T-helper 22 cell (primary cell): ENCODE measurements around the gene PRXL2A.
A peak's percentile ranks its signal among the peaks of the same experiment; 100 is the strongest.

Experiments
- DNase-seq: peaks from one replicate; pipeline ENCODE4 v3.0.0-alpha.2; 2020; ENCODE audit warnings: low read depth

Gene PRXL2A

GRCh38 chr10:80461208-80462183, 53.1 kb downstream of the PRXL2A start:
- no peak for DNase-seq

DNA sequence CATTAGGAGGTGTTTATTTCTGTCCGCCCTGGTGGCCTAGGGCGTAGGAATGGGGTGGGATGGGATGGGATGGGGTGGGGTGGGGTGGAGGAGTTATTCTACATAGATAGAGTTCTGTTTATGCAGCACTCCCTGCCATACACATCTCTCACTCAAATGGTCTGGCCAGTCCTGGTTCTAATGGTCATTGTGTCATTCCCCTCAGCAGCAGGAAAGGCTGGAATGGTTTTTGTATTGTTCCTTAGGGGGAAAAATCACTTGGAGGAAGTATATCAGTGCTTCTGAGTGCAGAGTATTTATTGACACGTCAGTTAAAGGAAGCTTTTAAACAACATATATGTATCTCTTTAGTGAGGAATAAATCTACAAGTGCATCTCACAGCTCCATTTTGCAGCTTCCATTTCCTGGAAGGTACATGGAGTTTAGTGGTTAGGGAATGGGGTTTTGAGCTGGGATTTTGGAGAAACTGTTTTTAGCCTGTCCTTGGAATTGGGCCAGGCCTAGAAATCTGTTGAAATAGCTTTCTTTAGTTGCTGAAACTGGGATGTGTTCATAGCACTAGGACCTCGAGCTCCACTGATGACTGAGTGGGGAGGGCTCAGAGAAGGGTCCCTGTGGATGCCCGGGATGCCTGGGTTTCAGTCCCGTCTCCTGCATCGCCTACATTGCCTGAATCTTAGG, 54.1 kb downstream of the PRXL2A start:
- DNase-seq: no peak

- no peak for DNase-seq
Observed at GRCh38 chr10:80462981-80463741, 54.8 kb downstream of the PRXL2A start.

DNA sequence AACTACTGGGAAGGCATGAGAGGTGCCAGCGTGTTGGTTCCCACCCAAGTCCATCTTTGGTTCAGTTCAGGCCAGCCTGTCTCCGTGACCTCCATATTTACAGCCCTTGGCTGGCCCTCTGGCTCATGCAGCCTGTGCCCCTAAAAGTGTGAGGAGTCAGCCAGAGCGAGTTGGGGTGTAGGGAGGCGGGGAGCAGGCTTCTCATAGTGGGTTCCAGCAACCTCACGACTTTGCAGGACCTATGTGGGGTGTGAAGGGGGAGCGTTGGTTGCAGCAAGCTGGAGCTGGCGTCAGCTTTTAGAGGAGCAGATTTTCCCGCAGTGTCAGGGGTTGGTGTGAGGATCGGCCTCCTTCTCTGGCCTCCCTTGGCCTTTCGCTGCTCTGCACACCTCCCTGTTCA, 55.5 kb downstream of the PRXL2A start:
- DNase-seq: no peak

- DNase-seq: no peak
Observed at GRCh38 chr10:80464557-80465450, 56.5 kb downstream of the PRXL2A start.

- no peak for DNase-seq
Observed at GRCh38 chr10:80465451-80465835, 57.1 kb downstream of the PRXL2A start.

DNA sequence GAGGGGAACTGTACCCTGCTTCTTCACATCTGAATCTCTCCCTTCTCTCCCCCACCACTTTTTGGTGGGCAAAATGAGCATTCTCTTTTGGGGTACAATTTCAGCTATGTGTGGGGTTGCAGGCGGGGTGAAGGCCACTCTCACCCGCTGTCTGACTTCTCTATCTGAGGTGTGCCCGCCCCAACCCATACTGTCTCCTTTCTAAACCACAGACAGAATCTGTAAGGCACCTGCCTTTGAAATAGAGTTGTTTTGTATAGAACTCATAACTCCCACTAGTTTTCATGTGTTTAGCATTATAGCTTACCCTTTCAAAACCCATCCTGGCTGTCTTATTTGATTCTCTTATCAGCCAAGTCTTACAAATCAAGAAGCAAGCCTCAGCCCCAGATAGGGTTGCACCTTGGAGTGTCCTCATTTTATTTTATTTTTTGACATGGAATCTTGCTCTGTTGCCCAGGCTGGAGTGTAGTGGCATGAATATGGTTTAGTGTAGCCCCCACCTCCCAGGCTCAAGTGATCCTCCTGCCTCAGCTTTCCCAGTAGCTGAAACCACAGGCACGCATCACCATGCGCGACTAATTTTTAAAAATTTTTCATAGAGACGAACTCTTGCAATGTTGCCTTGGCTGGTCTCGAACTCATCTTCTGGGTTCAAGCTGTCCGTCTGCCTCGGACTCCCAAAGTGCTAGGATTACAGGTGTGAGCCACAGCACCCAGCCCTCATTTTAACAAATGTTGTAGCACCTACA, 57.7 kb downstream of the PRXL2A start:
- peak; percentile 45 for DNase-seq

DNA sequence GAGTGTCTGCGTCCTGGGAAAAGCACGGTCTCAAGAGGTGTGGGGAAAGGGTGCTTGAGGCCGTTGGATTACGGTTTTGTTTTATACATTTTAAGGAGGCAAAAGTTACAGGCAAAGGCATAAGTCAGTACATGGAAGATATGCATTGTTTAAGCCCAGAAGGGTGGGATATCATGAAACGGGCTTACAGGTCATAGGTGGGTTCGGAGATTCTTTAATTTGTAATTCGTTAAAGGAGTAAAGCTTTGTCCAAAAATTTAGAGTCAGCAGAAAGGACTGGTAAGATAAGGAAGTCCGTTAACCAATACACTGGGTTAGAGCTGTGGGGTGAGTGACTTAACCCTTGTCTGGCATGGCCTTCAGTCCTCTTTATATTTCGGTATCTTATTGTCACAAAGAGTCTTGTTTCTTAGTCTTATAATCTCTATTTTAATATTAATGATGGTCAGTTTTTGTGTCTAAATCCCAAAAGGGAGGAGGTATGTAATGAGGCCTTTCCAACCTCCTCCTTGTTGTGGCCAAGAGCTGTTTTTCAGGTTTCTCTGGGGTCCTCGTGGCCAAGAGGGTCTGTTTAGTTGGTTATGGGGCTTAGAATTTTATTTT, 58.5 kb downstream of the PRXL2A start:
- no peak for DNase-seq

GRCh38 chr10:80468002-80468401, 59.7 kb downstream of the PRXL2A start:
- DNase-seq: peak; percentile 36

GRCh38 chr10:80468806-80469421, 60.6 kb downstream of the PRXL2A start:
- no peak for DNase-seq

DNA sequence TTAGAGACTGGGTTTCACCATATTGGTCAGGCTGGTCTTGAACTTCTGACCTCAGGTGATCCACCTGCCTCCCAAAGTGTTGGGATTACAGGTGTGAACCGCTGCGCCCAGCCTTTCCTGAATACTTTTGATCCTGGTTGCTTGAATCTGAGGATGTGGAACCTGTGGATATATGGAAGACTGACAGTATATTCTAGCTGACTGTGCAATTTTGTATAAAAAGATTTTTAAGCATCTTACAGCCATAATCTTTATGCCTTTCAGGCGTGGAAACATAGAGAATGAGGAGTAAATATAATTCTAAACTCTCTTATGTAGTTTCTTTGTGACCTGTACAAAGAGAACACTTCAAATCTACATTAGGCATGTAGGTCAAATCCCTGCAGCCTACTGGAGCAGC, 61.9 kb downstream of the PRXL2A start:
- no peak for DNase-seq

DNA sequence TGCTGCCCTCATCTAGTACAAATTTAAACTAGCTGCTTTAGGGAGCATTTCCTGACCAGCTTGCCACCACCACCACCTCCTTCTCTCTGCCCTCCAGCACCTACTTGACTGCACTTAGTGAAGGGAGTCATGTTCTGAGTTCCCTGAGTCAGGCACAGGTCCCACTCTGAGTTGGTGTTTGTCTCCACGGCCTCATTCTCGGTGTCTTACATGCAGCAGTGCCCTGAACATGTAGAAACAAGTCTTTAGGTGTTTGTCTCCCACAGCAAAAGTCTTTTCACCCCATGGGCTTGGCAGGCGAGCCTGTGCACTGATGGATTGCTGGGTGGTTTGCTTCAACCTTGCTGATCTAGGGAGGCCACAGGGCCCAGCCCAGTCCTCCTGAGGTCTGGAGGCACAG, 62.6 kb downstream of the PRXL2A start:
- DNase-seq: no peak

- DNase-seq: no peak
Observed at GRCh38 chr10:80471715-80472233, 63.4 kb downstream of the PRXL2A start.

DNA sequence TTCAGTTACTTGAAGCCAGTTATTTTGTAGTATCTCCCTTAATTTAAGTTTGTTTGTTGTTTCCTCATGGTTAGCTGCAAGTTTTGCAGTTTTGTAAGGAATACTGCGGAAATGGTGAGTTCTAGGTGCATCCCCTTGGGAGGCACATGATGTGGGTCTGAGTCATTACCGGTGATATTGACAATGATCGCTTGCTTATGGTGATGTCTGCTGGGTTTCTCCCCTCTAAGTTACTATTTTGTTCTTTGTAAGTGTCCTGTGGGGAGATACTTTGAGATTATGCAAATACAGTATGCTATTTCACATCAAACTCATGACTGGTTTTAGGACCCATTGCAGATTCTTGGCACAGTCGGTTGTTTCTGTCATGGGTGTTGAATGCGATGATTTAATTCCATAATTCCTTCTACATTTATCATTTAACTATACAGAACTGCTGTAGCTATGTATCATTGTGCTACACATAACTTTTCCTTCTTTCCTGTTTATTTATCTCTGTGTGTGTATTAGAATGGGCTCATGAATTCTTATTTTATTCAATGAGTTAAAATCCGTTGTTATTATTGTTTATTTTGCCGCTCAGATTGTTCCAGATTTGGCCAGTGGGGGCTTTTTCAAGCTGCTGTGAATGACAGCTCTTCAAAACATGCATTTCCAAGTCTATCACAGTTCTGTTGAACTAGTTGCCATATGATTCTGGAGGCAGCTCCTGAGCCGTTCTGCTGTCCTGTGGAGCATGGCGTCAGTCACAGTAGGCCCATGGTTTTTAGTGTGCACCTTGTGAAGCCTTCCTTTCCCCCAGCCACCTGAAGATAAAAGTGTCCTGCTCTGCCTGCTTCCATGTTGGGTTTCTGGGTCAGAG, 64.1 kb downstream of the PRXL2A start:
- DNase-seq: peak; percentile 57

GRCh38 chr10:80473096-80473657, 64.8 kb downstream of the PRXL2A start:
- DNase-seq: no peak

DNA sequence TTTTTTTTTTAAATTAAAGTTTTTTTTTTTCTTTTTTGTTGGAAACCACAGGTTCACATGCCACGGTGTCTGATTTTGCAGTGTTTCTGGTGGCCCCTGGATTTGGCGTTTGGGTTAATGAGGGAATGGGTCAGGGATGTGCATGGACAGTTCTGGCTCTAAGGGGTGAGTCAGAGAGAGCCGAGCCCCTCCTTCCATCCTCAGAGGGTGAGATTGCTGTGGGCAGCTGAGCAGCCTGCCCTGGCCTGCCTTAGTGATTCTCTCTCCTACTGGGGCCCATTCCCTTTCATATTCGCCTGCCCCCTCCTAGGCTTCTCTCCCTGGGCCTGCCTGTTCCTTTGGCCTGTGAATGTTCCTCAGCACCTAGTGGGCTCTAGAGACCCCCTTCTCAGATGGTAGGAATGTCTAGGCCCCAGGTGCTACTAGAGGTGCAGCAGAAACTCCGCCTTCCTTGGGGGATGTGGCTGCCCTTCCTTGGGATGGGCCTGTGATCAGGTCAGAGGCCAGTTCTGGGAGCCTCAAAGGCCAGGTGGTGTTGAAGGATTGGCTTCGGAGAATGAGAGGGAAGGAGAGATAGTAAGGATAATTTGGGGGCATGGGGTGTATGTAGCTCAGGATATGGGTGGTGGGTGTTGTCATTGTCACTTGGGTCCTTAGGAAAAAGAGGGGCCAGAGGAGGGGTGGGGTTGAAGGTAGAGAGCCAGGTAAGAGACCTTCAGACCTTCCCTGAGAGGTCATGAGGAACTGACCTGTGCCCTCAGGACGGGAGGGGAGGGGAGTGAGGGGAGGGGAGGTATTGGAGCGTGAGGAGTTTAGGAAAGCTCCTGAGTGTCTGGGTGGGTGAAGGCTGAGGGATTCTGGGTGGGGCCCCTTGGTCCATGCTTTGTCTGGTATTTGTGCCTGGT, 65.6 kb downstream of the PRXL2A start:
- DNase-seq: no peak

DNA sequence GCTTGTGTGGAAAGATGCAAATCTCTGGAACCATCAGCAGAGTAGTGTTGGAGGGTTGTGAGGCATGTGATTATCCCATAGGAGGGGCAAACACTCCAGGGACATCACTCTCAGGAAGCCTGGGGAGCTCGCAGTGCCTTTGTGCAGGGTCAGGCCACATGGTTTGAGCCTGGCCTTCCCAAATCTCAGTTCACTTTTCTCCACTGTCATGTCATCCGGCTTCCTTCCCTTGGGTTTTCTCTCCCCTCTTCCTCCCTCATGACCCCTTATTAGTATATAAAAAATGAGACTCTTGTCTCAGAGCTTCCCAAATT, 66.2 kb downstream of the PRXL2A start:
- DNase-seq: no peak
